GM23338 (cell line): Measurements from ENCODE around the gene TBC1D9. TPM values are rescaled to one million over a fixed set of nuclear protein-coding genes. Genes with fewer than 3 reads are reported as not detected.

Source experiments
- ATAC-seq: fragments of 200-7000 bp; cut with Tn5 transposase; 3 replicates; pipeline ENCODE4 v1.9.1; 2020
- DNase-seq: peaks from one replicate; pipeline ENCODE4 v3.0.0-alpha.2; 2015; ENCODE audit warnings: low spot score
- H2AFZ ChIP-seq: fragments of 200-600 bp; sonication (generic); 2 replicates; pipeline ENCODE4 v1.8.0; 2016; ENCODE audit warnings: antibody characterized with exemption, mild to moderate bottlenecking, moderate library complexity
- H3F3A ChIP-seq: fragments of 200-600 bp; sonication (generic); replicated peaks from 2 replicates; pipeline ENCODE4 v1.8.0; 2017; ENCODE audit warnings: antibody characterized with exemption, mixed run types, low read depth
- H3K27ac ChIP-seq: fragments of 200-600 bp; sonication (generic); 2 replicates; pipeline ENCODE4 v1.6.1; 2016; ENCODE audit warnings: low read depth
- H3K27me3 ChIP-seq: fragments of 200-600 bp; sonication (generic); 2 replicates; pipeline ENCODE4 v1.8.0; 2016; ENCODE audit warnings: mild to moderate bottlenecking, mixed run types, moderate library complexity; ENCODE audit not compliant: insufficient read depth
- H3K36me3 ChIP-seq: fragments of 200-600 bp; sonication (generic); 2 replicates; pipeline ENCODE4 v1.8.0; 2016; ENCODE audit warnings: mild to moderate bottlenecking; ENCODE audit not compliant: insufficient read depth
- H3K4me1 ChIP-seq: fragments of 200-600 bp; sonication (generic); 2 replicates; pipeline ENCODE4 v1.8.0; 2016; ENCODE audit warnings: mild to moderate bottlenecking, moderate library complexity; ENCODE audit not compliant: insufficient read depth
- H3K4me2 ChIP-seq: fragments of 200-600 bp; sonication (generic); 2 replicates; pipeline ENCODE4 v1.7.1; 2017; ENCODE audit warnings: mixed run types
- H3K4me3 ChIP-seq: fragments of 200-600 bp; sonication (generic); 2 replicates; pipeline ENCODE4 v1.6.1; 2016; ENCODE audit warnings: mixed run types
- H3K79me2 ChIP-seq: fragments of 200-600 bp; sonication (generic); replicated peaks from 2 replicates; pipeline ENCODE4 v1.8.0; 2017; ENCODE audit warnings: mild to moderate bottlenecking; ENCODE audit not compliant: insufficient read depth
- H3K9me2 ChIP-seq: fragments of 200-600 bp; sonication (generic); 2 replicates; pipeline ENCODE4 v1.8.0; 2017; ENCODE audit not compliant: insufficient read depth
- H4K20me1 ChIP-seq: fragments of 200-600 bp; sonication (generic); replicated peaks from 2 replicates; pipeline ENCODE4 v1.8.0; 2017; ENCODE audit warnings: mild to moderate bottlenecking; ENCODE audit not compliant: insufficient read depth
- H3K27ac Mint-ChIP-seq: 2 replicates; pipeline ENCODE4 v1.8.0; 2020; ENCODE audit warnings: inconsistent platforms, mild to moderate bottlenecking, moderate library complexity, mixed read lengths
- H3K27me3 Mint-ChIP-seq: 3 replicates; pipeline ENCODE4 v1.8.0; 2022; ENCODE audit warnings: low read depth, mild to moderate bottlenecking, moderate library complexity, mixed read lengths, inconsistent platforms; ENCODE audit not compliant: insufficient read depth, poor library complexity
- H3K36me3 Mint-ChIP-seq: 3 replicates; pipeline ENCODE4 v1.8.0; 2021; ENCODE audit warnings: low read depth, mild to moderate bottlenecking, inconsistent platforms, moderate library complexity, mixed read lengths
- H3K4me1 Mint-ChIP-seq: 3 replicates; pipeline ENCODE4 v1.8.0; 2020; ENCODE audit warnings: mild to moderate bottlenecking, inconsistent platforms, mixed read lengths
- H3K4me3 Mint-ChIP-seq: 3 replicates; pipeline ENCODE4 v1.8.0; 2021; ENCODE audit warnings: moderate library complexity, mild to moderate bottlenecking, inconsistent platforms, mixed read lengths
- H3K9me3 Mint-ChIP-seq: 3 replicates; pipeline ENCODE4 v1.8.0; 2020; ENCODE audit warnings: moderate library complexity, mild to moderate bottlenecking, inconsistent platforms, mixed read lengths
- CREB1 ChIP-seq: fragments of 250-450 bp; sonication (Bioruptor Pico); IDR thresholded peaks from 2 replicates; pipeline ENCODE4 v1.5.0; 2020; ENCODE audit warnings: low read depth, mild to moderate bottlenecking, moderate library complexity
- EZH2 ChIP-seq: fragments of 200-600 bp; sonication (generic); IDR thresholded peaks from one replicate; pipeline ENCODE4 v1.8.0; 2017; ENCODE audit warnings: antibody characterized with exemption, mild to moderate bottlenecking, low read depth; ENCODE audit not compliant: unreplicated experiment
- EZH2phosphoT487 ChIP-seq: fragments of 200-600 bp; sonication (generic); IDR thresholded peaks from one replicate; pipeline ENCODE4 v1.8.1; 2018; ENCODE audit warnings: antibody characterized with exemption; ENCODE audit not compliant: unreplicated experiment
- NANOG ChIP-seq: IDR thresholded peaks from 2 replicates; pipeline ENCODE4 v1.6.1; 2016; ENCODE audit warnings: antibody characterized with exemption, borderline replicate concordance
- POLR2AphosphoS5 ChIP-seq: IDR thresholded peaks from 2 replicates; pipeline ENCODE4 v1.6.1; 2016; ENCODE audit warnings: antibody characterized with exemption, low read depth
- STAT1 ChIP-seq: IDR thresholded peaks from one replicate; pipeline ENCODE4 v1.6.1; 2016; ENCODE audit warnings: antibody characterized with exemption; ENCODE audit not compliant: unreplicated experiment
- ZNF114 ChIP-seq: fragments of 250-450 bp; sonication (Bioruptor Pico); IDR thresholded peaks from 2 replicates; pipeline ENCODE4 v1.5.0; 2020; ENCODE audit warnings: mild to moderate bottlenecking, moderate library complexity
- ZNF331 ChIP-seq: fragments of 250-450 bp; sonication (Bioruptor Pico); IDR thresholded peaks from 2 replicates; pipeline ENCODE4 v1.5.0; 2020; ENCODE audit warnings: low read depth, mild to moderate bottlenecking, moderate library complexity
- polyA plus RNA-seq: library from polyadenylated mRNA; unstranded; fragments of >200 nt; fragmentation: Nextera tagmentation; extraction: Ambion mirVana; gene quantifications from 2 replicates; pipeline ENCODE4 v1.2.1, GENCODE V29; 2016
- total RNA-seq: library from RNA; depleted of rRNA; stranded (reverse); fragments of >200 nt; shearing (Covaris generic); gene quantifications from 2 replicates; pipeline ENCODE4 v1.2.3, GENCODE V29; 2014
- TF ChIP-seq, protein P1 (sequence below): IDR thresholded peaks from 2 replicates; pipeline ENCODE4 v1.6.1; 2016; ENCODE audit warnings: antibody characterized with exemption
- TF ChIP-seq, protein P2 (sequence below): IDR thresholded peaks from one replicate; pipeline ENCODE4 v1.6.1; 2018; ENCODE audit warnings: antibody characterized with exemption; ENCODE audit not compliant: unreplicated experiment
- TF ChIP-seq, protein P3 (sequence below), 2 experiments: fragments of 200-600 bp in 1 of 2; sonication (generic) in 1 of 2; conservative IDR thresholded peaks; 2 replicates each; pipeline versions ENCODE4 v1.5.1 to v1.6.1; 2016 to 2017; ENCODE audit warnings: antibody characterized with exemption in 2 of 2, low read depth in 2 of 2, mild to moderate bottlenecking in 2 of 2, moderate library complexity in 1 of 2

The TBC1D9 gene
- total and polyA plus RNA-seq, 2 experiments from 2014 or later: 0.03 to 0.56 TPM

DNA sequence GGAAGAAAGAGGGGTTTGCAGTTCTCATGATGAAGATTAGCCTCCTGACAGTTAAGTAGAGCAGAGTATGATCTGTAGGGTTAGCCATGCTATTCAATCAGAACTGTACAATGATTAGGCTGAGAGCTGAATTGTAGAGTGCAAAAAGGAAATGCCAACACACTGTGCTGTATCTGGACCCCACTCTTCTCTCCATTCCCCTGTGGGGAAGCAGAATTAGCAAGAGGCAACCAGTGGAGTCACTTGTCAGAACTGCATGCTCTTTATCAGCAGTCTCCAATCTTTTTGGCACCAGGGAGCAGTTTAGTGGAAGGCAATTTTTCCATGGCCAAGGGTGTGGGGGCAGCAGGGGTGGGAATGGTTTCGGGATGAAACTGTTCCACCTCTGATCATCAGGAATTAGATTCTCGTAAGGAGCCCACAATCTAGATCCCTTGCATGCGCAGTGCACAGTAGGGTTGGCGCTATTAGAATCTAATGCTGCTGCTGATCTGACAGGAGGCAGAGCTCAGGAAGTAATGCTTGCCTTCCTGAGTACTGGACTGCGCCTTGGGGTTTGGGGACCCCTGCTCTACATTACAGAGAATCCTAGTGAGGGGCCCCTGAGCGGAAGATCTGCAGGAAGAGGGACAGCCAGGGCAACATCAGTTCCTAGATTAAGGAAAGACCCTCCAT lies 19.4 kb downstream of the TBC1D9 start:
- Histone ChIP-seq H3K4me1 (peaks cover 51% of the 10 kb centered on the region), H3K27me3 (no peaks in the 10 kb centered on the region), H4K20me1 (no peaks in the 10 kb centered on the region), H2AFZ (no peak overlapping the region), H3K9me2 (no peaks in the 10 kb centered on the region), H3K27ac (no peak overlapping the region), H3K4me2 (no peak overlapping the region), H3K79me2 (no peaks in the 10 kb centered on the region), H3K4me3 (no peak overlapping the region), H3F3A (no peaks in the 10 kb centered on the region), H3K36me3 (no peaks in the 10 kb centered on the region)
- TF ChIP-seq POLR2AphosphoS5 (no peak), NANOG (no peak), CREB1 (no peak)
- TF ChIP-seq, protein P1, sequence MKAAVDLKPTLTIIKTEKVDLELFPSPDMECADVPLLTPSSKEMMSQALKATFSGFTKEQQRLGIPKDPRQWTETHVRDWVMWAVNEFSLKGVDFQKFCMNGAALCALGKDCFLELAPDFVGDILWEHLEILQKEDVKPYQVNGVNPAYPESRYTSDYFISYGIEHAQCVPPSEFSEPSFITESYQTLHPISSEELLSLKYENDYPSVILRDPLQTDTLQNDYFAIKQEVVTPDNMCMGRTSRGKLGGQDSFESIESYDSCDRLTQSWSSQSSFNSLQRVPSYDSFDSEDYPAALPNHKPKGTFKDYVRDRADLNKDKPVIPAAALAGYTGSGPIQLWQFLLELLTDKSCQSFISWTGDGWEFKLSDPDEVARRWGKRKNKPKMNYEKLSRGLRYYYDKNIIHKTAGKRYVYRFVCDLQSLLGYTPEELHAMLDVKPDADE: no peak
- Mint-ChIP-seq H3K36me3 (no peaks in the 10 kb centered on the region), H3K9me3 (no peaks in the 10 kb centered on the region; the same call in 2 of the 3 replicates), H3K27me3 (peaks cover 1% of the 10 kb centered on the region), H3K27ac (no peak overlapping the region), H3K4me3 (no peak overlapping the region), H3K4me1 (peaks cover 44% of the 10 kb centered on the region)
- ATAC-seq: no peak; the same call in 2 of the 3 replicates
- DNase-seq: no peak

GRCh38 chr4:140735779-140736391 lies 20.3 kb downstream of the TBC1D9 start:
- Histone ChIP-seq H4K20me1 (no peaks in the 10 kb centered on the region), H3K4me1 (peaks cover 48% of the 10 kb centered on the region), H3K9me2 (no peaks in the 10 kb centered on the region), H3K36me3 (no peaks in the 10 kb centered on the region), H3K4me3 (no peak overlapping the region), H3K27ac (no peak overlapping the region), H3F3A (no peaks in the 10 kb centered on the region), H3K4me2 (no peak overlapping the region), H3K79me2 (no peaks in the 10 kb centered on the region), H3K27me3 (no peaks in the 10 kb centered on the region), H2AFZ (no peak overlapping the region)
- no peaks in the 10 kb centered on the region for H3K36me3 Mint-ChIP-seq
- DNase-seq (no peak), ATAC-seq (no peak)
- H3K4me3 Mint-ChIP-seq: no peak overlapping the region
- no peak overlapping the region for H3K27ac Mint-ChIP-seq
- H3K27me3 Mint-ChIP-seq: peaks cover 1% of the 10 kb centered on the region
- H3K9me3 Mint-ChIP-seq: no peaks in the 10 kb centered on the region; the same call in 2 of the 3 replicates
- H3K4me1 Mint-ChIP-seq: peaks cover 40% of the 10 kb centered on the region
- TF ChIP-seq, protein P2, sequence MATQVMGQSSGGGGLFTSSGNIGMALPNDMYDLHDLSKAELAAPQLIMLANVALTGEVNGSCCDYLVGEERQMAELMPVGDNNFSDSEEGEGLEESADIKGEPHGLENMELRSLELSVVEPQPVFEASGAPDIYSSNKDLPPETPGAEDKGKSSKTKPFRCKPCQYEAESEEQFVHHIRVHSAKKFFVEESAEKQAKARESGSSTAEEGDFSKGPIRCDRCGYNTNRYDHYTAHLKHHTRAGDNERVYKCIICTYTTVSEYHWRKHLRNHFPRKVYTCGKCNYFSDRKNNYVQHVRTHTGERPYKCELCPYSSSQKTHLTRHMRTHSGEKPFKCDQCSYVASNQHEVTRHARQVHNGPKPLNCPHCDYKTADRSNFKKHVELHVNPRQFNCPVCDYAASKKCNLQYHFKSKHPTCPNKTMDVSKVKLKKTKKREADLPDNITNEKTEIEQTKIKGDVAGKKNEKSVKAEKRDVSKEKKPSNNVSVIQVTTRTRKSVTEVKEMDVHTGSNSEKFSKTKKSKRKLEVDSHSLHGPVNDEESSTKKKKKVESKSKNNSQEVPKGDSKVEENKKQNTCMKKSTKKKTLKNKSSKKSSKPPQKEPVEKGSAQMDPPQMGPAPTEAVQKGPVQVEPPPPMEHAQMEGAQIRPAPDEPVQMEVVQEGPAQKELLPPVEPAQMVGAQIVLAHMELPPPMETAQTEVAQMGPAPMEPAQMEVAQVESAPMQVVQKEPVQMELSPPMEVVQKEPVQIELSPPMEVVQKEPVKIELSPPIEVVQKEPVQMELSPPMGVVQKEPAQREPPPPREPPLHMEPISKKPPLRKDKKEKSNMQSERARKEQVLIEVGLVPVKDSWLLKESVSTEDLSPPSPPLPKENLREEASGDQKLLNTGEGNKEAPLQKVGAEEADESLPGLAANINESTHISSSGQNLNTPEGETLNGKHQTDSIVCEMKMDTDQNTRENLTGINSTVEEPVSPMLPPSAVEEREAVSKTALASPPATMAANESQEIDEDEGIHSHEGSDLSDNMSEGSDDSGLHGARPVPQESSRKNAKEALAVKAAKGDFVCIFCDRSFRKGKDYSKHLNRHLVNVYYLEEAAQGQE: no peak
- TF ChIP-seq STAT1 (no peak), EZH2 (no peak), POLR2AphosphoS5 (no peak), ZNF114 (CRISPR knock-in tag) (no peak), EZH2phosphoT487 (no peak), ZNF331 (CRISPR knock-in tag) (no peak)
- TF ChIP-seq, protein P3, sequence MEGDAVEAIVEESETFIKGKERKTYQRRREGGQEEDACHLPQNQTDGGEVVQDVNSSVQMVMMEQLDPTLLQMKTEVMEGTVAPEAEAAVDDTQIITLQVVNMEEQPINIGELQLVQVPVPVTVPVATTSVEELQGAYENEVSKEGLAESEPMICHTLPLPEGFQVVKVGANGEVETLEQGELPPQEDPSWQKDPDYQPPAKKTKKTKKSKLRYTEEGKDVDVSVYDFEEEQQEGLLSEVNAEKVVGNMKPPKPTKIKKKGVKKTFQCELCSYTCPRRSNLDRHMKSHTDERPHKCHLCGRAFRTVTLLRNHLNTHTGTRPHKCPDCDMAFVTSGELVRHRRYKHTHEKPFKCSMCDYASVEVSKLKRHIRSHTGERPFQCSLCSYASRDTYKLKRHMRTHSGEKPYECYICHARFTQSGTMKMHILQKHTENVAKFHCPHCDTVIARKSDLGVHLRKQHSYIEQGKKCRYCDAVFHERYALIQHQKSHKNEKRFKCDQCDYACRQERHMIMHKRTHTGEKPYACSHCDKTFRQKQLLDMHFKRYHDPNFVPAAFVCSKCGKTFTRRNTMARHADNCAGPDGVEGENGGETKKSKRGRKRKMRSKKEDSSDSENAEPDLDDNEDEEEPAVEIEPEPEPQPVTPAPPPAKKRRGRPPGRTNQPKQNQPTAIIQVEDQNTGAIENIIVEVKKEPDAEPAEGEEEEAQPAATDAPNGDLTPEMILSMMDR (conservative IDR thresholded peaks at IDR 0.05; ENCODE audit: low read depth in 2 of 2): no peak
